Lower leg skin (tissue), 4 donors: ENCODE results near the gene DBNDD1. TPM values are rescaled to one million over a fixed set of nuclear protein-coding genes. Genes with fewer than 3 reads are reported as not detected.

ENCODE experiments used
- DNase-seq, 2 donors: peaks; one replicate each; pipeline ENCODE4 v3.0.0-alpha.2; 2019; ENCODE audit warnings: low spot score in 2 of 2
- H3K4me3 ChIP-seq: fragments of 200-600 bp; sonication (generic); 2 replicates; pipeline ENCODE4 v1.5.1; 2017; ENCODE audit warnings: mild to moderate bottlenecking, low read depth; ENCODE audit not compliant: poor library complexity, severe bottlenecking
- POLR2A ChIP-seq, 2 donors: fragments of 450-650 bp; IDR thresholded peaks; one replicate each; pipeline ENCODE4 v1.6.1; 2016 to 2017; ENCODE audit warnings: antibody characterized with exemption in 2 of 2, mild to moderate bottlenecking in 1 of 2, moderate library complexity in 1 of 2
- WGBS, 2 donors: methylation state at CpG; one replicate each; pipeline ENCODE4 v1.1.5; 2018; 5-methylcytosine and 5-hydroxymethylcytosine counted together
- intact Hi-C: fragments of 100-400 bp; cut with DNase I; formaldehyde crosslinking; loops from one replicate; pipeline ENCODE4 v1.15.0; 2023; ENCODE audit warnings: low total_unique reads
- total RNA-seq, 4 donors: library from RNA; depleted of rRNA; stranded (reverse); fragments of >200 nt; gene quantifications; one replicate each; pipeline ENCODE4 v1.1.0, GENCODE V29; 2016
- TF ChIP-seq, protein P1 (sequence below), 3 donors: fragments of 450-650 bp; IDR thresholded peaks; one replicate each; pipeline ENCODE4 v1.5.1; 2016; ENCODE audit warnings: antibody characterized with exemption in 3 of 3, mild to moderate bottlenecking in 3 of 3, moderate library complexity in 2 of 3

Gene DBNDD1
- total RNA-seq, 4 donors from 2014 or later: 2.3 to 8.8 (median 7.3) TPM

DNA sequence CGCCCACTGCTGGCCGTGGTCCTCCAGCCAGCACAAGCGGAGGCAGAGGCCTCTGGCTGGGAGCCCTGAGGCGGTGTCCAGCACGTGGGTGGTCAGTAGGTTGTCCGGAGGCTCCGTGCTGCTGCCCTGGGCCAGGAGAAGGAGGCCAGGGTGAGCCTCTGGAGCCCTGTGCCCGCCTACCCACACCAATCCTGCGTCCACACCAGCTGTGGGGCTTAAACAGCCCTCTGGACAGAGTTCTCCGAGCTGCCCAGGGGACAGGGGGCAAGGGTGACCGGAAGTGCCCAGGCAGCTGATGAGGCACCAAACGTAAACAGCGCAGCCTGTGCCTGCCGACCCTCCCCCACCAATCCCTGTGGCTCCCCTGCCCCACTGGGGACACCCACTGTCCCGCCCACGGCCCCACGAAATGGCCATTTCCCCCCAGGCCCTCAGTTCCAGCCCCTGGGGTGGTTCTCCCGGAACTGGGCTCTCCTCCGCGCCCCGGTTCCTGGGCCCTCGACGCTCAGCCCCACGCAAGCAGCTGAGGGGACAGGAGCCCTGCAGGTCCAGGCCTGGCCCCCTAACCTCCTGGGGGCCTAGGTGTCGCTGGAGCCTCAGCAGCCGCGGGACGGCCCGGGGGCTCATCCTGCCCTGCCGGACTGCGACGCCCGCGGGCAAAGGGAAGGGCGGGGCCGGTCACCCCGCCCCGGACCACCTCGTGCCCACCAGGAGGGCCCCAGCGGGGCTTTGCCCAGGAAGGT is 27.9 kb upstream of the DBNDD1 start:
- WGBS, 2 donors: 0% methylated on average over 10 to 14 of the region's 40 CpGs

GRCh38 chr16:90046122-90046970 is 27.1 kb upstream of the DBNDD1 start:
- DNase-seq: no peak
- TF ChIP-seq, protein P1, sequence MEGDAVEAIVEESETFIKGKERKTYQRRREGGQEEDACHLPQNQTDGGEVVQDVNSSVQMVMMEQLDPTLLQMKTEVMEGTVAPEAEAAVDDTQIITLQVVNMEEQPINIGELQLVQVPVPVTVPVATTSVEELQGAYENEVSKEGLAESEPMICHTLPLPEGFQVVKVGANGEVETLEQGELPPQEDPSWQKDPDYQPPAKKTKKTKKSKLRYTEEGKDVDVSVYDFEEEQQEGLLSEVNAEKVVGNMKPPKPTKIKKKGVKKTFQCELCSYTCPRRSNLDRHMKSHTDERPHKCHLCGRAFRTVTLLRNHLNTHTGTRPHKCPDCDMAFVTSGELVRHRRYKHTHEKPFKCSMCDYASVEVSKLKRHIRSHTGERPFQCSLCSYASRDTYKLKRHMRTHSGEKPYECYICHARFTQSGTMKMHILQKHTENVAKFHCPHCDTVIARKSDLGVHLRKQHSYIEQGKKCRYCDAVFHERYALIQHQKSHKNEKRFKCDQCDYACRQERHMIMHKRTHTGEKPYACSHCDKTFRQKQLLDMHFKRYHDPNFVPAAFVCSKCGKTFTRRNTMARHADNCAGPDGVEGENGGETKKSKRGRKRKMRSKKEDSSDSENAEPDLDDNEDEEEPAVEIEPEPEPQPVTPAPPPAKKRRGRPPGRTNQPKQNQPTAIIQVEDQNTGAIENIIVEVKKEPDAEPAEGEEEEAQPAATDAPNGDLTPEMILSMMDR (IDR thresholded peaks at IDR 0.05): no peak
- TF ChIP-seq POLR2A (IDR thresholded peaks at IDR 0.05): no peak
- WGBS, 2 donors: 42 to 45% methylated on average over 22 to 23 of the region's 23 CpGs
- intact Hi-C loops: no loop called here
- H3K4me3 ChIP-seq: no peak overlapping the region

More for the DNA sequence above, 27.9 kb upstream of the DBNDD1 start:
- intact Hi-C loops: no loop called here
- peak overlapping the region; percentile 24 for H3K4me3 ChIP-seq
- no peak for TF ChIP-seq POLR2A (IDR thresholded peaks at IDR 0.05)
- TF ChIP-seq, protein P1 (IDR thresholded peaks at IDR 0.05): no peak
- no peak for DNase-seq

DNA sequence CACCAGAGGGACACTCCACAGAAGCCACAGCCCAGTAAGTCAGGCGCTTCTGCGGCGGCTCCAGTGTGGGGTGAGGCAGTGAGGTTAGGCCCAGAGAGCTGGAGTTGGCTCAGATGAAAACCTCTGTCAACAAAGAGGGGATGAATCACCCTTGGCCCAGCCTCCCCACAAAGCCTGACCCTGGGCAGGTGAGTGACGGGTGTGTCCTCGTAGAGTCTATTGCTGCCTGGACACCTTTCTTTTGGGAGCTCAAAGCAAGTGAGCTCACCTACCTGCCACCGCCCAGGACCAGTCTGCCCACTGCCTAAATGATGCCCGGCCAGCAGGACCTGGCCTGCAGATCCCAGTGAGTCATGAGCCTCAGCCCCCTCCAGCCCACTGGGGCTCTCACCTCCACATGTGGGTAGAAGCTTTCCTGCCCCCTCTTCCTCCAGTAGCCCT is 24.9 kb upstream of the DBNDD1 start:
- 58 to 59% methylated on average over 2 to 7 of the region's 7 CpGs for WGBS, 2 donors
- TF ChIP-seq, protein P1 (IDR thresholded peaks at IDR 0.05): no peak
- TF ChIP-seq POLR2A (IDR thresholded peaks at IDR 0.05): no peak
- intact Hi-C loops: no loop called here
- no peak for DNase-seq
- no peak overlapping the region for H3K4me3 ChIP-seq

DNA sequence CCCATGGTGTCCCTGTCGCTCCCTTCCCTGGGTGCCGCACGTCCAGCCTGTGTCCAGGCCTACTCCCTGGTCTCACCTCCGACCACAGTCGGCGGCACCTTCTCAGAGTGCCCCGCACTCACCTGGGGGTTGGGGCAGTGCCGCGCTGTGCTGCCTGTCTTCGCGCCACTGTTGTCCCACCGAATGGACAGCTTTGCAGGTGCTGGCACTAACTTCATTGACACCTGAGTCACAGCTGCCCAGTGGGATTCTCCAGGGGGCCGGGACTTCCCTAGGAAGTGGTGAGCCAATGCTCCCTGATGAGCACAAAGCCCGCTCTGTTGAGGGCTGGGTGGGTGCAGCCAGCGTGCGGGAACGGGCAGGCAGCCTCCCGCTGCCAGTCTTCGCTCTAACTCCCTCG is 24.3 kb upstream of the DBNDD1 start:
- intact Hi-C loops: no loop called here
- DNase-seq: no peak
- H3K4me3 ChIP-seq: no peak overlapping the region
- TF ChIP-seq, protein P1 (IDR thresholded peaks at IDR 0.05): no peak
- TF ChIP-seq POLR2A (IDR thresholded peaks at IDR 0.05): no peak
- WGBS, 2 donors: 90 to 96% methylated on average over 11 to 18 of the region's 20 CpGs

DNA sequence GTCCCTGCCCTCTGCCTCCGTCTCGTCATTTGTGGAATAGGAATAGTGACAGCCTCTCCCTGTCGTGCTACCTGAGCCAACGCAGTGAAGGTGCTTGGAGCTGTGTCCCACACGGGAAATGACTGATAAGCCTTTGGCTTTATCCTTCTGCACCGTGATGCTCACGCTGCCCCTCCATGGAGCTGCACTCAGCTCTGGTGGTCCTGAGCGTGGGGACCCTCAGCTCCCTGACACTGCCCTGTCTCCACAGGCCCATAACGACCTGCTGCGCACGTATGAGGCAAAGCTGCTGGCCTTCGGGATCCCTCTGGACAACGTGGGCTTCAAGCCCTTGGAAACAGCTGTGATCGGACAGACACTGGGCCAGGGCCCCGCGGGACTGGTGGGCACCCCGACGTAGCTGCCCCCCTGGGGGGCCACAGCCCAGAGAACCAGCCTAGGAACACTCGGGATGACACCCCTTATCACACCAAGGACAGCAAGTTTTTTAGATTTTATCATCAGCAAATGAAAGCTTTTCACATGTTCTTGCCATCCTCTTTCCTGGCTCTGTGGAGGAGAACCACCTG is 23.8 kb upstream of the DBNDD1 start:
- 80 to 85% methylated on average over 17 to 19 of the region's 19 CpGs for WGBS, 2 donors
- intact Hi-C loops: no loop called here
- TF ChIP-seq, protein P1 (IDR thresholded peaks at IDR 0.05): no peak
- TF ChIP-seq POLR2A (IDR thresholded peaks at IDR 0.05): no peak
- DNase-seq: no peak
- no peak overlapping the region for H3K4me3 ChIP-seq
